HL-60 (cell line): ENCODE data around the gene MICU2.
"Not testable (repeated sequence)": the region's sequence is repeated elsewhere in the genome, so short reads cannot be mapped to it uniquely, and the experiment has no call there.

Source experiments
- DNase-seq, 2 experiments: peaks; one replicate each; pipeline ENCODE4 v3.0.0-alpha.2; 2010 to 2020; ENCODE audit warnings: low read depth in 1 of 2, low spot score in 1 of 2
- H3K27ac ChIP-seq: fragments of 250-450 bp; sonication (Bioruptor Pico); replicated peaks from 2 replicates; pipeline ENCODE4 v1.5.1; 2020; ENCODE audit warnings: mild to moderate bottlenecking, moderate library complexity
- H3K27me3 ChIP-seq: fragments of 250-450 bp; sonication (Bioruptor Pico); 2 replicates; pipeline ENCODE4 v1.5.1; 2021; ENCODE audit warnings: mild to moderate bottlenecking, moderate library complexity; ENCODE audit not compliant: insufficient read depth, poor library complexity, severe bottlenecking
- H3K4me3 ChIP-seq: replicated peaks from 2 replicates; pipeline ENCODE4 v1.5.1; 2011; ENCODE audit warnings: mild to moderate bottlenecking, control low read depth, low read length; ENCODE audit not compliant: insufficient read depth
- CTCF ChIP-seq: IDR thresholded peaks from one replicate; pipeline ENCODE4 v1.5.1; 2011; ENCODE audit warnings: low read length, control low read depth, inconsistent platforms; ENCODE audit not compliant: insufficient read depth
- GABPA ChIP-seq: IDR thresholded peaks from 2 replicates; pipeline ENCODE4 v1.6.1; 2012; ENCODE audit warnings: low read depth
- POLR2AphosphoS5 ChIP-seq: IDR thresholded peaks from 2 replicates; pipeline ENCODE4 v1.6.1; 2012; ENCODE audit warnings: low read depth
- SPI1 ChIP-seq: IDR thresholded peaks from 2 replicates; pipeline ENCODE4 v1.6.1; 2012; ENCODE audit warnings: low read depth, mild to moderate bottlenecking, borderline replicate concordance
- TF ChIP-seq, protein P1 (sequence below): IDR thresholded peaks from 2 replicates; pipeline ENCODE4 v1.6.1; 2012; ENCODE audit warnings: low read depth; ENCODE audit not compliant: insufficient replicate concordance

The MICU2 gene

GRCh38 chr13:21590231-21590630 lies 13.7 kb downstream of the MICU2 start:
- no peak for DNase-seq
- Histone ChIP-seq H3K27ac (no peak overlapping the region), H3K27me3 (no peaks in the 10 kb centered on the region), H3K4me3 (no peak overlapping the region)
- TF ChIP-seq CTCF = no peak
- TF ChIP-seq, protein P1, sequence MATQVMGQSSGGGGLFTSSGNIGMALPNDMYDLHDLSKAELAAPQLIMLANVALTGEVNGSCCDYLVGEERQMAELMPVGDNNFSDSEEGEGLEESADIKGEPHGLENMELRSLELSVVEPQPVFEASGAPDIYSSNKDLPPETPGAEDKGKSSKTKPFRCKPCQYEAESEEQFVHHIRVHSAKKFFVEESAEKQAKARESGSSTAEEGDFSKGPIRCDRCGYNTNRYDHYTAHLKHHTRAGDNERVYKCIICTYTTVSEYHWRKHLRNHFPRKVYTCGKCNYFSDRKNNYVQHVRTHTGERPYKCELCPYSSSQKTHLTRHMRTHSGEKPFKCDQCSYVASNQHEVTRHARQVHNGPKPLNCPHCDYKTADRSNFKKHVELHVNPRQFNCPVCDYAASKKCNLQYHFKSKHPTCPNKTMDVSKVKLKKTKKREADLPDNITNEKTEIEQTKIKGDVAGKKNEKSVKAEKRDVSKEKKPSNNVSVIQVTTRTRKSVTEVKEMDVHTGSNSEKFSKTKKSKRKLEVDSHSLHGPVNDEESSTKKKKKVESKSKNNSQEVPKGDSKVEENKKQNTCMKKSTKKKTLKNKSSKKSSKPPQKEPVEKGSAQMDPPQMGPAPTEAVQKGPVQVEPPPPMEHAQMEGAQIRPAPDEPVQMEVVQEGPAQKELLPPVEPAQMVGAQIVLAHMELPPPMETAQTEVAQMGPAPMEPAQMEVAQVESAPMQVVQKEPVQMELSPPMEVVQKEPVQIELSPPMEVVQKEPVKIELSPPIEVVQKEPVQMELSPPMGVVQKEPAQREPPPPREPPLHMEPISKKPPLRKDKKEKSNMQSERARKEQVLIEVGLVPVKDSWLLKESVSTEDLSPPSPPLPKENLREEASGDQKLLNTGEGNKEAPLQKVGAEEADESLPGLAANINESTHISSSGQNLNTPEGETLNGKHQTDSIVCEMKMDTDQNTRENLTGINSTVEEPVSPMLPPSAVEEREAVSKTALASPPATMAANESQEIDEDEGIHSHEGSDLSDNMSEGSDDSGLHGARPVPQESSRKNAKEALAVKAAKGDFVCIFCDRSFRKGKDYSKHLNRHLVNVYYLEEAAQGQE = no peak
- no peak for TF ChIP-seq GABPA
- TF ChIP-seq SPI1 = no peak
- no peak for TF ChIP-seq POLR2AphosphoS5

- not testable (repeated sequence) for H3K4me3 ChIP-seq, H3K27ac ChIP-seq, DNase-seq, H3K27me3 ChIP-seq
These were observed 14.5 kb downstream of the MICU2 start for GRCh38 chr13:21589510-21589909.

- H3K4me3 ChIP-seq, H3K27ac ChIP-seq, DNase-seq, H3K27me3 ChIP-seq: not testable (repeated sequence)
These were observed 15.6 kb downstream of the MICU2 start for GRCh38 chr13:21588411-21588810.

DNA sequence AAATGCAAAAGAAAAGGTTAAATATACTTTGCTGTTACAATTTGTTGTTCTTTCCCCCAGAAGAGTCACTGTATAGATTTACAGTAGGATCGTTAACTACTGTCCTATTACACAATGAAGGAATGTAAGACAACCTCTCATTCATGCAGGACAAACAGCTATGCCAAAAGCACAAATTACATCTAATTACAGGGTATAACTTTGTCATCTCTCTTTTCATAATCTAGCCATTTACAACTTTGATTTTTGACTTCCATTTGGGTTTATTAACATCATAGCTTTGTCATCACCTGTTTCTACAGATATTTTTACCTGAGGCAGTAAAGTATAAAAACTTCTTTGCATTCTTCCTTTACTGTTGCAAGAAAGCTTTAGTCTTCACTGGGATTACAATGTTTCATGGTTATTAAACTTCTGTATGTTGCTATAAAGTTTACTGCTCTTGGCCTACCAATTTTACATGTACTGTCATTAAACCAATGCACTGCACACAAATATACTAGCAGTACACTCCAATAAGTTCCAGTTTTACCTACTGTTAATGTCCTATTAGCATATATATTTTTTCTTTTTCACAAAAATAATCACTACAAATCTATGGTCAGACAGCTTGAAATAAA lies 18.9 kb downstream of the MICU2 start:
- no peaks in the 10 kb centered on the region for H3K27me3 ChIP-seq
- TF ChIP-seq SPI1 (no peak), POLR2AphosphoS5 (no peak), CTCF (no peak), GABPA (no peak)
- TF ChIP-seq, protein P1 = no peak
- no peak for DNase-seq
- no peak overlapping the region for H3K4me3 ChIP-seq
- H3K27ac ChIP-seq = no peak overlapping the region

GRCh38 chr13:21583478-21583877 lies 20.5 kb downstream of the MICU2 start:
- Histone ChIP-seq H3K27ac (no peak overlapping the region), H3K4me3 (no peak overlapping the region), H3K27me3 (no peaks in the 10 kb centered on the region)
- TF ChIP-seq GABPA = no peak
- TF ChIP-seq, protein P1 = no peak
- TF ChIP-seq CTCF = no peak
- TF ChIP-seq SPI1 = no peak
- TF ChIP-seq POLR2AphosphoS5 = no peak
- DNase-seq = no peak
